GM19372 (cell line): ENCODE measurements around the gene RFPL1.
"Not testable (repeated sequence)": the region's sequence is repeated elsewhere in the genome, so short reads cannot be mapped to it uniquely, and the experiment has no call there.

Experiments
- ATAC-seq: cut with Tn5 transposase; IDR thresholded peaks from one replicate; pipeline ENCODE4 v1.9.1; 2021; ENCODE audit warnings: mild to moderate bottlenecking, low read depth, moderate library complexity; ENCODE audit not compliant: unreplicated experiment

RFPL1 gene

DNA sequence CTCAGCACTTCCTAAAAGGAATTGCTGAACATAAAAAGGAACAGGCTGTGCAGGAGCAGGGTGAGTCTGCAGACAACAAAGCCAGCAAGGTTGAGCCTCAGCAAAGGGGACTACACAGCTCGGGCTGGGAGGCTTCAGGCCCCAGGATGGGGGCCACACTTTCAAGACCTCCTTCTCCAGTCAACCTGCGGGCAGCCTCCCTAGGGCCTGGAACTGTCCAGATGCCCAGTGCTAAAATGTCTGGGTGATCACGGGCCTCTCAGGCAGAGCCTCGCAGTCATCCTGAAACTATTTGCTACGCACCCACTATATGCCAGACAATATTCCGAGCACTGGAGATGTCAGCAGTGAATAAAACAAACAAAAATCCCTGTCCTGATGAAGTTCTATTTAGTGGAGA, 37.7 kb downstream of the RFPL1 start:
- no peak for ATAC-seq

DNA sequence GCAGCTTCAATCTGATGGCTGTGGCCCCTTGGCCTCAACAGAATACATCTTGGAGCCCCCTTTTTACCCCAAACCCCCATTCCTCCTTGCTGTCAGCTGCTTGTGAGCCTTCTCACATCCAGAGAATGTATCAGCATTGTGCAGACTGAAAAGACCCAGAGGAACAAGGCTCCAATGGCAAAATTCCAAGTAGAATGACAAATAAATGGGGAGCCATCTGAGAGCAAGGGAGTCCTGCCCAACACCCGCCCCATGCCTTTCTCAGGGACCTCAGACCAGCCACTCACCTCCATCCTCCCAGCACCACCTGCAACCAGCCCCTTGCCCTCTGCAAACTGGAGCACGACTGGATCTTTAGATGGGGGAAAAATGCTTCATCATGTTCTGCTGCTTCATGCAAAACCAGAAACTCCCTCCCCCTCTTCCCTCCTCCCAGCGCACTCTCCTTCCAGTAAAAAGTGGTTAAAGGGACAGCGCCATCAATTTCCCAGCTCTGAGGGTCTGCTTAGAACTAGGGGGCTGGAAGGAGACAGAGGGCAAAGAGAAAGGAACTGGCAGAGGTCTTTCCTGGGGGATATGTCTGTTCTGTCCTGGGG, 39.4 kb downstream of the RFPL1 start:
- no peak for ATAC-seq

- no peak for ATAC-seq
Measured at GRCh38 chr22:29478326-29479276, 40.2 kb downstream of the RFPL1 start.

DNA sequence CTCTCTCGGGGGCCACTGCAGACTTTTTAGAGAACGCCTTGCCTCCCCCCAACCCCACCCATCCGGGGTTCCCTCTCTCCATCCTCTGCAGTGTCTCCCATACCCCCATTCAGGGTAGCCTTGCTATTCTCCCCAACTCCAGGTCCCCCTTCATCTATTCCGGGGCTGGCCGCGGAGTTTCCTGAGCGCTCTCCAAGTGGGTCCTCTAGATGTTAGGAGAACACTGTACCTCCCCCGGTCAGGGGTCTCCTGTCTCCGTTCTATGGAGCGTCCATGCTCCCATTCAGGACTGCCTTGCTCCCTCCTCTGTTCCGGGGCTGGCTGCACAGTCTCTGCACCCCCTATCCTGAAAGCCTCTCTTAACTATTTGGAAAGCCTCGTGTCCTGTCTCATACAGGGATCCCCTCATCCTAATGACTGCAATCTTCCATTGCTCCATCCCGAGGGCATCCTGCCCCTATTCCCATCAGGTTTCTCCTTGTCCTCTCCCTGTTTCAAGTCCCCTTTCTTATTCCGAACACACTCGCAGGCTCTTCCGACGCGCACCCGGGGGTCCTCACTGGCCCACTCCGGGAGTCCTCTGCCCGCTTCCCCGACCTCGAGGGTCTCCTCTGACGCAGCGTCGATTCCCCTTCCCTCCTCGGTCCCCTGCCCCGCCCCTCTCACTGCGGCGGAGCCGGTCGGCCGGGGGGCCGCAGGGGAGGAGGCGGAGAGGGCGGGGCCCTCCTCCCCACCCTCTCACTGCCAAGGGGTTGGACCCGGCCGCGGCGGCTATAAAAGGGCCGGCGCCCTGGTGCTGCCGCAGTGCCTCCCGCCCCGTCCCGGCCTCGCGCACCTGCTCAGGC, 41.3 kb downstream of the RFPL1 start, which contains the start of gene NEFH:
NEFH (plus strand) TSS at position 802 of the 845 bp plus-strand sequence. CDS start 45 bp downstream, outside the sequence.
- ATAC-seq, result no peak

DNA sequence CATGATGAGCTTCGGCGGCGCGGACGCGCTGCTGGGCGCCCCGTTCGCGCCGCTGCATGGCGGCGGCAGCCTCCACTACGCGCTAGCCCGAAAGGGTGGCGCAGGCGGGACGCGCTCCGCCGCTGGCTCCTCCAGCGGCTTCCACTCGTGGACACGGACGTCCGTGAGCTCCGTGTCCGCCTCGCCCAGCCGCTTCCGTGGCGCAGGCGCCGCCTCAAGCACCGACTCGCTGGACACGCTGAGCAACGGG, 41.8 kb downstream of the RFPL1 start:
- ATAC-seq, result no peak

DNA sequence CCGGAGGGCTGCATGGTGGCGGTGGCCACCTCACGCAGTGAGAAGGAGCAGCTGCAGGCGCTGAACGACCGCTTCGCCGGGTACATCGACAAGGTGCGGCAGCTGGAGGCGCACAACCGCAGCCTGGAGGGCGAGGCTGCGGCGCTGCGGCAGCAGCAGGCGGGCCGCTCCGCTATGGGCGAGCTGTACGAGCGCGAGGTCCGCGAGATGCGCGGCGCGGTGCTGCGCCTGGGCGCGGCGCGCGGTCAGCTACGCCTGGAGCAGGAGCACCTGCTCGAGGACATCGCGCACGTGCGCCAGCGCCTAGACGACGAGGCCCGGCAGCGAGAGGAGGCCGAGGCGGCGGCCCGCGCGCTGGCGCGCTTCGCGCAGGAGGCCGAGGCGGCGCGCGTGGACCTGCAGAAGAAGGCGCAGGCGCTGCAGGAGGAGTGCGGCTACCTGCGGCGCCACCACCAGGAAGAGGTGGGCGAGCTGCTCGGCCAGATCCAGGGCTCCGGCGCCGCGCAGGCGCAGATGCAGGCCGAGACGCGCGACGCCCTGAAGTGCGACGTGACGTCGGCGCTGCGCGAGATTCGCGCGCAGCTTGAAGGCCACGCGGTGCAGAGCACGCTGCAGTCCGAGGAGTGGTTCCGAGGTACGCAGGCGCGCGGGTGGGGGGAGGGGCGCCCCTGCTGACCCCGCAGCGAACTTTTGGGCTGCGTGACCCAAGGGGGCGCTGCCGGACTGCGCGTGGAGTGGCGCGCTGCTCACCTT, 42.3 kb downstream of the RFPL1 start:
- no peak for ATAC-seq

- ATAC-seq, result no peak
Measured at GRCh38 chr22:29481265-29482000, 43.0 kb downstream of the RFPL1 start.

DNA sequence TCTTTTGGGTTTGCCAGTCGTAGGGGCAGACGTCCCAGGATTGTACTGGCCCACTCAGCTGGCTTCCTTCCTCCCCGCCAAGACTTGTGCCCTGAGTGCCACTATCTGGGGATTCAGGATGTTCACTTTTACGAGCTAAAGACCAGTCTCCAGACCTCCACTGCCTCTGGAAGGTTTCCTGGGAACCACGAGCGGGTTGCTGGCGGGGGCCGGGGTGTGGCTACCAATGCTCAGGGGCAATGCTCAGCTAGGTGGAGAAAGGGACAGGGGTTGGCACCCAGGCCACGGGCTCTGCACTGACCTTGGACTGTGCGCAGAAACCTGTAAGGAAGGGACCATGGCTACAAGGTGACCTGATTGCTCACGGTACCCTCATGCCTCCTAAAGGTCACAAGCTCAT, 43.9 kb downstream of the RFPL1 start:
- no peak for ATAC-seq

- ATAC-seq, result no peak
Measured at GRCh38 chr22:29482726-29483125, 44.3 kb downstream of the RFPL1 start.

DNA sequence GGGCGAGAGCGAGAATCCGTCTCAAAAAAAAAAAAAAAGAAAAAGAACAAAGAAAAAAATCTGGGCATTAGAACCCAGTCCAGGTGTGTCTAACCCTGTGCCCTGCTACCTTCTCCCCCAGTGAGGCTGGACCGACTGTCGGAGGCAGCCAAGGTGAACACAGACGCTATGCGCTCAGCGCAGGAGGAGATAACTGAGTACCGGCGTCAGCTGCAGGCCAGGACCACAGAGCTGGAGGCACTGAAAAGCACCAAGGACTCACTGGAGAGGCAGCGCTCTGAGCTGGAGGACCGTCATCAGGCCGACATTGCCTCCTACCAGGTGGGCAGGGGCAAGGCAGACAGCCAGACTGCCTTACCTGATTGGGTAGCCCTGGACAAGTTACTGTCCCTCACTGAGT, 44.9 kb downstream of the RFPL1 start:
- no peak for ATAC-seq

DNA sequence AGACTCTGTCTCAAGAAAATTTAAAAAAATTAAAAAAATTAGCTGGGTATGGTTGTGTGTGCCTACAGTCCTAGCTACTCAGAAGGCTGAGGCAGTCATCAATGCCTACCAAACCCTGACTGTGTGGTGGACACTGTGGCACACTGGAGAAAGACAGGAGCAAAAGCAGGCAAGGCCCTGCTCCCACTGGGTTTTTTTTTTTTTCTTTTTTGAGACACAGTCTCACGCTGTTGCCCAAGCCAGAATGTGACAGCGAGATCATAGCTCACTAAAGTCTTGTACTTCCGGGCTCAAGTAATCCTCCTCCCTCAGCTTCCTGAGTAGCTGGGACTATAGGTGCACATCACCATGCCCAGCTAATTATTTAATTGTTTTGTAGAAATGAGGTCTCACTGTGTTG, 46.3 kb downstream of the RFPL1 start:
- no peak for ATAC-seq

GRCh38 chr22:29485448-29485847, 47.1 kb downstream of the RFPL1 start:
- ATAC-seq, result no peak

DNA sequence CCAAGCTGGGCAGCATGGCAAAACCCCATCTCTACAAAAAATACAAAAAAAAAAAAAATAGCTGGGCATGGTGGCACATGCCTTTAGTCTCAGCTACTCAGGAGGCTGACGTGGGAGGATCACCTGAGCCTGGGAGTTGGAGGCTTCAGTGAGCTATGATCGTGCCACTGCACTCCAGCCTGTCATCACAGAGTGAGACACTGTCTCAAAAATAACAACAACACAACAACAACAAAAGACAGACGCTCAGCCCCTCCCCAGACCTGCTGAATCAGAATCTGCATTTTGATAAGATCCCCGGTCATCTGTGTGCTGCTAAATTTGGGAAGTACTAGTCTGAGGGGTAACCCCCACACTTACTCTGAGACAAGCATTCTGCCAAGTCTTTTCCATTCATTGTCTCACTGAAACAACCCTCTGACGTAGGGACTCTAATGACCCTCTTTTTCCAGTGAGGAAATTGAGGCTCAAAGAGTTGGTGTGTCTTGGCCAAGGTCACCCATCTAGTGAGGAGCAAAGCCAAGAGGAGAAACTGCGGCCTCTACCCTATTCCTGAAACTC, 49.1 kb downstream of the RFPL1 start:
- ATAC-seq, result no peak

DNA sequence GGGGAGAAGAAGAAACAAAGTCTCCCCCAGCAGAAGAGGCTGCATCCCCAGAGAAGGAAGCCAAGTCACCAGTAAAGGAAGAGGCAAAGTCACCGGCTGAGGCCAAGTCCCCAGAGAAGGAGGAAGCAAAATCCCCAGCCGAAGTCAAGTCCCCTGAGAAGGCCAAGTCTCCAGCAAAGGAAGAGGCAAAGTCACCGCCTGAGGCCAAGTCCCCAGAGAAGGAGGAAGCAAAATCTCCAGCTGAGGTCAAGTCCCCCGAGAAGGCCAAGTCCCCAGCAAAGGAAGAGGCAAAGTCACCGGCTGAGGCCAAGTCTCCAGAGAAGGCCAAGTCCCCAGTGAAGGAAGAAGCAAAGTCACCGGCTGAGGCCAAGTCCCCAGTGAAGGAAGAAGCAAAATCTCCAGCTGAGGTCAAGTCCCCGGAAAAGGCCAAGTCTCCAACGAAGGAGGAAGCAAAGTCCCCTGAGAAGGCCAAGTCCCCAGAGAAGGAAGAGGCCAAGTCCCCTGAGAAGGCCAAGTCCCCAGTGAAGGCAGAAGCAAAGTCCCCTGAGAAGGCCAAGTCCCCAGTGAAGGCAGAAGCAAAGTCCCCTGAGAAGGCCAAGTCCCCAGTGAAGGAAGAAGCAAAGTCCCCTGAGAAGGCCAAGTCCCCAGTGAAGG, 50.9 kb downstream of the RFPL1 start:
- not testable (repeated sequence) for ATAC-seq

- ATAC-seq, result no peak
Measured at GRCh38 chr22:29491012-29491411, 52.6 kb downstream of the RFPL1 start.
